ENCODE measurements around the gene HAND2. TPM values are rescaled to one million over a fixed set of nuclear protein-coding genes. Genes with fewer than 3 reads are reported as not detected.

The HAND2 gene
- total RNA-seq = not detected

DNA sequence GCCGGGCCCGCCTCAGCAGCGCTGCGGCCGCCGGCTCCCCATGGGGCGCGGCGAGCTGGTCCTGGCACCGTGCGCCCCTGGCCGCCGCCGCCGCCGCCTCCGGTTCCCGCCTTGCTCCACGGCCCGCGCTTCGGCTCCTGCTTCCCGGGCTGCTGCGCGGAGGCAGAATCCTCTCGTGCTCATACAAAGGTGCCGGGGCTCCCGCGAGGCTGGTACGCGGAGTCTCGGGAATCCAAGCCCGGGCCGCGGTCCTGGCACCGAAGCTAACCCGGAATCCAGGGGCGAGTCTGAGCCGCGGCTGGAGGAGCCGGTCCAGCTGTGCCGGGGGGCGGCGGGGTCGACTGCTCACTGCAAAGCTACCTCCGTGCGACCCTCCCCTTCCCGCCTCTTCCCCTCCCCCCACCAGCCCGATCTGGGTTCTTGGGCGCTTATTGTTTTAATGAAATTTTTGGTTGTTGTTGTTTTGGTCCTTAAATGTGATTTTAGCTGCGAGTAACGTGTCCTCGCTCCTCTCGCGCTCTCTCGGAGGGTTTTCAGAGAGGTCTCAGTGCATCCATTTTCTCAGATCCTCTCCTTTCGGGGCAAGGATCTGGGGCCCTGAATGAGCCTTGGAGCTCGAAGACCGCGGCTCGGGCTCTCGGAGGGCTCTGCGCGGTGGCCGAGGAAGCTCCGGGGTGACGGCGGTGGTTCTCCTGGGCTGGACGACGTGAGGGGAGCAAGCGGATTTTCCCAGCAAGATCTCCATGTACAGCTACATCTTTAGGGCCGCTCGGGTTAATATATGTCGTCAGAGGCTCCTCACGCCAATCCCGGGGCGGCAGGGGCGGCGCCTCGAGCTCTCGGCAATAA, at the start of gene HAND2:
HAND2 (minus strand) TSS at position 753 of the 849 bp plus-strand sequence. CDS start 940 bp downstream, outside the sequence.
- ChIA-PET POLR2A (interaction anchor here (0.9 kb wide), 1 partner anchor 9 kb away, joined by 3 read pairs; no protein-coding TSS in a partner anchor), CTCF (interaction anchor here (0.9 kb wide), 1 partner anchor 24 kb away, joined by 3 read pairs; no protein-coding TSS in a partner anchor)
- Mint-ChIP-seq H3K4me3 (peak within 1 kb of the TSS; percentile 62), H3K36me3 (ENCODE audit: low read depth) (peaks cover 24% of the 10 kb centered on the region), H3K27ac (peak within 1 kb of the TSS; percentile 75), H3K27me3 (ENCODE audit: low read depth) (peaks cover 79% of the 10 kb centered on the region), H3K9me3 (ENCODE audit: insufficient read depth) (peaks cover 4% of the 10 kb centered on the region), H3K4me1 (ENCODE audit: low read depth) (peaks cover 7% of the 10 kb centered on the region)
- DNase-seq = no peak
- ATAC-seq = no peak

DNA sequence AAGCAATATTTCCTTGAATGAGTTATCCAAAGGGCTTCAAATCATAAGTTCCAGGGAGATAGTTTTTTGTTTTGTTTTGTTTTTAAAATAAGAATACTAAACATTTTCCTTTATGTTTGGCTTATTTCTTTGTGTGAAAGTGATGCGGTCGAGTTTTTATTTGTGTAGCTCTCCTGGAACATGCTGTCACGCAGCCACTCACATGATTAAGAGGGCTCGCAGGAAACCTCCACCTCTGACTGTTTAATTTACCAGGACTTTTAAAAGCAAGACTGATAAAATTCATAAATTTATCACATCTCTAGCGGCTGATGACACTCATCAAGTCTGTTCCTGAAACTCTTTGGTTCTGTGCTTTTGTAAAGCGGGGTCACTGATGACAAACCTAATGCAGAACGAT, 48.9 kb upstream of the HAND2 start:
- DNase-seq (no peak), ATAC-seq (no peak)
- no peak overlapping the region for H3K4me3 Mint-ChIP-seq
- peaks cover 6% of the 10 kb centered on the region for H3K27me3 Mint-ChIP-seq (ENCODE audit: low read depth)
- CTCF ChIA-PET = no interaction called here
- no peaks in the 10 kb centered on the region for H3K9me3 Mint-ChIP-seq (ENCODE audit: insufficient read depth)
- no peaks in the 10 kb centered on the region for H3K36me3 Mint-ChIP-seq (ENCODE audit: low read depth)
- no peaks in the 10 kb centered on the region for H3K4me1 Mint-ChIP-seq (ENCODE audit: low read depth)
- H3K27ac Mint-ChIP-seq = no peak overlapping the region
- POLR2A ChIA-PET = no interaction called here

DNA sequence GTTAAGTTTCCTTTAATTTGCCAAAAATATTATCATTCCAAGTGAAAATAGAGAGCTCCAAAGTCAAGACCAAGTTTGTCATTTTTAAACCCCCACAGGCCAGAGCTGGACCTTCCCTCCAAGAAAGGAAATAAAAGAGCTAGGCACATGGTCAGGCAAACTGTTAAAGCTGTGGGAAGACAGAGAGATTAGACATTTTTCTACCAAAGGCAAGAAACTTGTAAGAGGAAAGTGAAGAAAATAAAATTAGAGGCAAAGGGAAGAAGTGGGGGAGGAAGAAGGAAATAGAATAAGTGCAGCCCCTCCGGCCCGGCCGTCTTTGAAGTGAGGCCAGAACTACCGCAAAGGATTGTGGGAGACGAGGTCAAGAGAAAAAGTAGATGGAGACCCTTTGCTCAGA, 47.9 kb upstream of the HAND2 start:
- Mint-ChIP-seq H3K4me3 (no peak overlapping the region), H3K27ac (no peak overlapping the region), H3K4me1 (ENCODE audit: low read depth) (no peaks in the 10 kb centered on the region), H3K27me3 (ENCODE audit: low read depth) (peaks cover 6% of the 10 kb centered on the region), H3K36me3 (ENCODE audit: low read depth) (no peaks in the 10 kb centered on the region), H3K9me3 (ENCODE audit: insufficient read depth) (no peaks in the 10 kb centered on the region)
- no peak for DNase-seq
- ChIA-PET POLR2A (no interaction called here), CTCF (no interaction called here)
- ATAC-seq = no peak

DNA sequence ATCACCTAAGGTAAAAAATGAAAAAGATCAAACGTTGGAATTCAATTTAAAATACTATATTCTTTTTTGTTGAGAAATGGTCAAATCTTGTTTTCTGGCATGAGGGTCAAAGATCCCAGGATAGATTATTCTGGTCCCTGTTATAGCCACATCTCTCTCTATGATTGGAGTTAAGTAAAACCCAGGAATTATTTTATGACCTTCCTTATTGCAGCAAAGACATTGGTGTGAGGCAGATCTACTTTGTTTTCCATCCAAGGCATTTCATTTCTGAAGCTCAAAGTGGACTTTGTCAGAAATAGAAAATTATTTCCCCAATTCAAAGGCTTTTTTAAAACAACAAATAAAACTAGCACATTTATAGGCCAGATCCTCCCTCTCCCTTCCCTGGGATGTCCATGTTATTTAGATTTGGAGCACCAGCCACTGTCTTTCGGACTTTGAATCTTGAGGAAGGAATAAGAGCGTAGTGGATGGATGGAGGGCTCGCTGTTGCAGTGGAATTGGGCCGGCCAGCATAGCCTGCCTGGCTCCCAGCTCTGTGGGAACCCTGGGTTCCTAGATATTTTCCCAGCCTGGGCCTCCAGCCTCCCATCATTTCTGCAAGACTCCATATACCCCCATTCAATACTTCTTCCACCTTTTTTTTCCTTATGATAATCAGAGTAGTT, 45.6 kb upstream of the HAND2 start:
- H3K4me1 Mint-ChIP-seq (ENCODE audit: low read depth) = no peaks in the 10 kb centered on the region
- no peak overlapping the region for H3K27ac Mint-ChIP-seq
- H3K27me3 Mint-ChIP-seq (ENCODE audit: low read depth) = peaks cover 3% of the 10 kb centered on the region
- H3K9me3 Mint-ChIP-seq (ENCODE audit: insufficient read depth) = no peaks in the 10 kb centered on the region
- ATAC-seq (no peak), DNase-seq (no peak)
- no peaks in the 10 kb centered on the region for H3K36me3 Mint-ChIP-seq (ENCODE audit: low read depth)
- CTCF ChIA-PET = no interaction called here
- POLR2A ChIA-PET = no interaction called here
- H3K4me3 Mint-ChIP-seq = no peak overlapping the region

DNA sequence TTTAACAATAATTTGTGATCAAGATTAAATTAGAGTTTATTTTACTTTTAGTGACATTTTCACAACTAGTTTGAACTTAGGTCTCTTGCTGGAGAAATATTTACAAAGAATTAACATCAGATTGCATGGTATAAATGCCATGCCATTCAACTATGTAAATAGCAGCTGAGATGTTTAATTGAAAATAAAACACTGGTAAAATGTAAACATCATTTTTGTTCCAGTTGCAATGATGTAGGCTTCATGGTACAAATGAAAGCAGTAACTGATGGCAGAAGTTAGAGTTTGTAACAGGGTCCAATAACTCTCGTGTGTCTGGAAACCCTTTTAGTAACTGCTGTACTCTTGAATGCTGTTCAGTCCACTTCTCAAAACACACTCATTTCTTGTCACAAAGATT, 43.7 kb upstream of the HAND2 start:
- no peaks in the 10 kb centered on the region for H3K9me3 Mint-ChIP-seq (ENCODE audit: insufficient read depth)
- no peaks in the 10 kb centered on the region for H3K36me3 Mint-ChIP-seq (ENCODE audit: low read depth)
- H3K27me3 Mint-ChIP-seq (ENCODE audit: low read depth) = peaks cover 3% of the 10 kb centered on the region
- no peaks in the 10 kb centered on the region for H3K4me1 Mint-ChIP-seq (ENCODE audit: low read depth)
- no peak overlapping the region for H3K4me3 Mint-ChIP-seq
- ATAC-seq (no peak), DNase-seq (no peak)
- no peak overlapping the region for H3K27ac Mint-ChIP-seq
- CTCF ChIA-PET = no interaction called here
- POLR2A ChIA-PET = no interaction called here

DNA sequence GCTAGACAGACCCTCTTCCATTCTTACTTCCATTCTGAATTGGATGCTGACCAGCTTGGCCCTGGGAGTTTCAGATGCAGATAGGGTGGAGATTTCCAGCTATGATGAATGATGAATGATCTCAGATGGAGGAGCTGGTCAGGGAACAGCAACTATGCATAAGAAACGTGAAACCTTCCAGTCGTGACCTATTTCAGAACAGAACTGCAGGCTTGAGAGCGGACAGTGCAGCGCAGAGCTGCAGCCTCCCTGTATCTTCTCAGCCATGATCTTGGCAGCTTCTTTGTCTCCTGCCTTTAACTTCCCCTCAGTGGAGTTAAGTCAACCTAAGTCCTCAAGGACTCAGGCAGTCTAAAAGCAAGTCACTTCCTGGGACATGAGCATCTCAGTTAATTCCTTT, 43.3 kb upstream of the HAND2 start:
- POLR2A ChIA-PET = no interaction called here
- no peaks in the 10 kb centered on the region for H3K4me1 Mint-ChIP-seq (ENCODE audit: low read depth)
- H3K36me3 Mint-ChIP-seq (ENCODE audit: low read depth) = no peaks in the 10 kb centered on the region
- no peaks in the 10 kb centered on the region for H3K9me3 Mint-ChIP-seq (ENCODE audit: insufficient read depth)
- H3K27me3 Mint-ChIP-seq (ENCODE audit: low read depth) = peaks cover 3% of the 10 kb centered on the region
- H3K4me3 Mint-ChIP-seq = no peak overlapping the region
- ATAC-seq (no peak), DNase-seq (no peak)
- CTCF ChIA-PET = no interaction called here
- H3K27ac Mint-ChIP-seq = no peak overlapping the region

DNA sequence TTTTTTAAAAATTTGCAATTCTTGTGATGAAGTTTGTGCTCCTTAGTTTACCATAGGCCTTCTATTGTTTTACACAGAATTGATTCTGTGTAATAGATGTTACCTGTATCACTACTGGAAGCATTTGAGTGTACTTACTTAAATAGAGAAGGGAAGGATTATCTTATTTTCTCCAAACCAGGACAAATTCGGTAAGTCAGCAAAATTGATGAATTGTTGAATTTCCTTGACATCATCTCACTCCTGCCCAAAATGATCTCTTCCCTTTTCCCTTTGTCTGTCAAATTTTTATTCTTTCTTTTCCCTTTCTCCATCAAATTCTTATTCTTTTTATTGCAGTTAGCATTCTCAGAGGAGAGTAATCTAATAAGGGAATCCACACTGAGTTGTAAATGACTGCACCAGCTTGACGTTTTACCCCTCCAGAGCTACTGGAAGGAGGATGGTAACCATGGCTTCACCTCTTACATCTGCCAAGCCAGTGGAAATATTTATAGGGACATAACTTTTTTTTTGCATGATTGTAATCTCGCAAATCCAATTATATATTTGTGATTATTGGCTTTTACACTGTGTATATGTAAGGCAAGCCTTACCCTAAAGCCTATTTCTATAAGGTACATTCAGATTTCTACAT, 42.6 kb upstream of the HAND2 start:
- POLR2A ChIA-PET = interaction anchor here (0.6 kb wide), 1 partner anchor 317 kb away, joined by 3 read pairs; no protein-coding TSS in a partner anchor
- Mint-ChIP-seq H3K27ac (no peak overlapping the region), H3K27me3 (ENCODE audit: low read depth) (peaks cover 3% of the 10 kb centered on the region), H3K9me3 (ENCODE audit: insufficient read depth) (no peaks in the 10 kb centered on the region), H3K36me3 (ENCODE audit: low read depth) (no peaks in the 10 kb centered on the region), H3K4me3 (no peak overlapping the region), H3K4me1 (ENCODE audit: low read depth) (no peaks in the 10 kb centered on the region)
- DNase-seq (no peak), ATAC-seq (no peak)
- CTCF ChIA-PET = no interaction called here

DNA sequence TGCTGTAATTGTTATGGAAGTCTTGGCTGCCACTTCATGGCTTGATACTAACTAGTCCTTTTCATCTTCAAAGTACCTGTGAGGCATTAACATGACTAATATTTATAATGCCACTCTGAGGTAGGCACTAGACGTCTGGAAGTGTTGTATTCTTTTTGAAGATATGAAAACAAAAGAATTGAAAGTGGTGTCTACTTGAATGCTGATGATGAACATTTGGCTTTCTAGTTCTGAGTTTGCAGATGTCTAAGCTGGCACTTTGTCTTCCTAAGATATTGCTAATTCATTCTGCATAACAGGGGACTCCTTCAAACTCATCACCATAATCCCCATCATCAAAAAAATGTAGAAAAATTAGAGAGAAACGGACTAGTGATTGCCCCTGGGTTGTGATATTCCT, 41.6 kb upstream of the HAND2 start:
- CTCF ChIA-PET = no interaction called here
- Mint-ChIP-seq H3K27me3 (ENCODE audit: low read depth) (peaks cover 3% of the 10 kb centered on the region), H3K27ac (no peak overlapping the region), H3K36me3 (ENCODE audit: low read depth) (no peaks in the 10 kb centered on the region), H3K4me1 (ENCODE audit: low read depth) (no peaks in the 10 kb centered on the region), H3K9me3 (ENCODE audit: insufficient read depth) (no peaks in the 10 kb centered on the region), H3K4me3 (no peak overlapping the region)
- ATAC-seq = no peak
- DNase-seq = no peak
- POLR2A ChIA-PET = no interaction called here

DNA sequence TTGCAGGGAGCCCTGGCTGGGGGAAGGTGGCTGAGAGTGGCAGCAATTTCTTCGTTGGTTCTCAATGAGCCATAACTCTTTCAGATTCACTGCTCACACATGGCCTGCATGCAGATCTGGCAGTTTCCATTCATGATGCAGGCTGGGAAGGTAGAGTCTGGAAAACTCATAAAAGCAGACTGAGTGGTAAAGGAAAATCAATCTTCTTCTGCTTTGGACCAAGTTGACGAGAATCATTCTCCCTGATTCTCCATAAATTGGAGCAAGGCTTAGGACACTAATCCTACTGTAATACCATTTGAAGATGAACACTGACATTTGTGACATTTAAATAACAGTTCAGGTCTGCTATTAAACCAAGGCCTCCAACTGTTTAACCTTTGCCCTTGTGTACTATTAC, 35.3 kb upstream of the HAND2 start:
- ChIA-PET CTCF (no interaction called here), POLR2A (no interaction called here)
- no peak for DNase-seq
- Mint-ChIP-seq H3K4me1 (ENCODE audit: low read depth) (no peaks in the 10 kb centered on the region), H3K36me3 (ENCODE audit: low read depth) (no peaks in the 10 kb centered on the region), H3K27ac (no peak overlapping the region), H3K4me3 (no peak overlapping the region), H3K27me3 (ENCODE audit: low read depth) (no peaks in the 10 kb centered on the region), H3K9me3 (ENCODE audit: insufficient read depth) (no peaks in the 10 kb centered on the region)
- no peak for ATAC-seq

DNA sequence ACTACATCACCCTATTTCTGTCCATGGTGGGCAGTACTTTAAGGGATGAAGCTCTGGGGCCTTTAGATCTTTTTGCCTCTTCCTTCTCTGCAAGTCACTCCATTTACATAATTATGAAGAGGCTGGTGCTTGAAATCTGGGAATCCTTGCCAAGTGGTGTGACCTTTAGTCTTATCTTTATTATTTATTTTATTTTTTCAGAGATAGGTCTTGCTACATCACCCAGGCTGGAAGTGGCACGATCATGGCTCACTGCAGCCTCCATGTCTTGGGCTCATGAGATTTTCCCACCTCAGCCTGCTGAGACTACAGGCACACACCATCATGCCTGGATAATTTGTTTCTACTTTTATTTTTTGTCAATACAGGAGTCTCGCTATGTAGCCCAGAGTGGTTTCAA, 34.4 kb upstream of the HAND2 start:
- Mint-ChIP-seq H3K36me3 (ENCODE audit: low read depth) (no peaks in the 10 kb centered on the region), H3K4me1 (ENCODE audit: low read depth) (no peaks in the 10 kb centered on the region), H3K27me3 (ENCODE audit: low read depth) (no peaks in the 10 kb centered on the region), H3K27ac (no peak overlapping the region), H3K4me3 (no peak overlapping the region), H3K9me3 (ENCODE audit: insufficient read depth) (no peaks in the 10 kb centered on the region)
- no peak for ATAC-seq
- ChIA-PET CTCF (no interaction called here), POLR2A (no interaction called here)
- no peak for DNase-seq

DNA sequence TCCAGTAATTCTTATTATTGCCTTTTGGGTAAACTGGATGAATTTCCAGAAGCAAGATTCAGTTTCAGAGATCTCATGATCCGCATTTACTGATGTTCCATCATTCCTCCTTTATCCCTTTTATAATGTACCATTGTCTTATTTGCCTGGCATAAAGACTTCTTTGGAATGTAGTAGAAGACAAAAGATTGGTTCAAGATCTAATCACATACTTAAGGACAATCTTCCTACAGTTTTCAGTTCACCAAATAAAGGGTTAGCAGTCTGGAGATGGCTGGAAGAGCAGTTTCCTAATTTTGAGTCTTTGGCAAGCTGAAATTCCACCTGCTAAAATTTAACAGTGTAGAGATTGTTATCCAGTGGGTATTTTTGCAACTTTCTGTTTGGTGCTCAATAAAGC, 30.9 kb upstream of the HAND2 start:
- ATAC-seq (no peak), DNase-seq (no peak)
- no peak overlapping the region for H3K27ac Mint-ChIP-seq
- no peaks in the 10 kb centered on the region for H3K27me3 Mint-ChIP-seq (ENCODE audit: low read depth)
- no peaks in the 10 kb centered on the region for H3K4me1 Mint-ChIP-seq (ENCODE audit: low read depth)
- POLR2A ChIA-PET = no interaction called here
- H3K36me3 Mint-ChIP-seq (ENCODE audit: low read depth) = no peaks in the 10 kb centered on the region
- CTCF ChIA-PET = no interaction called here
- no peaks in the 10 kb centered on the region for H3K9me3 Mint-ChIP-seq (ENCODE audit: insufficient read depth)
- H3K4me3 Mint-ChIP-seq = no peak overlapping the region

DNA sequence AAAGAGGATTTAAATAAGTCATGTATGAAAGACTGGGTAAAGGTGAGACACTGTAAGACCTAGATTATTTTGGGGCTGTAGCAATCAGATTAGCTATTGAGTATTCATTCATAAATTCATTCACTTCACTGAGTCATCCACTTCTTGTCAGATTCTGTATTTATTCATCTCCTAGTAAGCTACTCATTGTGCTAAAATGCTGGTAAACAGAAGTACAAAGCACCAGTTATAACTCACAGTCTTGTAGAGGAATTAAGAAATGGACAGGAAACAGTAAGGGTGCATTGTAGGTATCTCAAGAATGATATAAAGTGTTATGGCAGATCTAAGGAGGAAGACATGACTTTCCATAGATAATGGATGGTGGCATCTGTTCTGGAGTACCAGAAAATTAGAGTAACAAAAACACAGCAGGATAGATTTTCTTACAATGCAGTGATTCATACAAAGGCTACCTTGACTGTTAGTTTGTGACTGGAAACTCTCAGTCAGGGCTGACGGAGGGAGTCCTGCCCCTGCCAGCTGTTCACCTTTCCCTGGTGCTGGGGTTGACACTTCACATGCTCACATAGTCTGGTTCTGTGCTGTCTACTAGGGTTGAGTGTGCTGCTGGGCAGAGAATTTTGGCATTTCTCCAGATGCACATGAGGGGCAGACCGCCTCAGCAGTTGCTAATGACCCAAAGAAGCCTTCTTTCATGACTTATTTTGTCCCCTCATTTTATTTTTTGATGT, 26.5 kb upstream of the HAND2 start:
- H3K36me3 Mint-ChIP-seq (ENCODE audit: low read depth) = no peaks in the 10 kb centered on the region

More for the DNA sequence above, 26.5 kb upstream of the HAND2 start:
- no peaks in the 10 kb centered on the region for H3K4me1 Mint-ChIP-seq (ENCODE audit: low read depth)
- POLR2A ChIA-PET = no interaction called here
- H3K27ac Mint-ChIP-seq = no peak overlapping the region
- no peak for DNase-seq
- no peaks in the 10 kb centered on the region for H3K27me3 Mint-ChIP-seq (ENCODE audit: low read depth)
- no peak for ATAC-seq
- CTCF ChIA-PET = no interaction called here
- no peaks in the 10 kb centered on the region for H3K9me3 Mint-ChIP-seq (ENCODE audit: insufficient read depth)
- H3K4me3 Mint-ChIP-seq = no peak overlapping the region
